Measurements from ENCODE around the gene LRRC74B. TPM values are rescaled to one million over a fixed set of nuclear protein-coding genes. Genes with fewer than 3 reads are reported as not detected.
A peak's percentile ranks its signal among the peaks of the same experiment; 100 is the strongest.

The LRRC74B gene
- total and polyA plus RNA-seq, 2 experiments from 2014 or later: not detected

- H4K20me1 ChIP-seq (replicated peaks; ENCODE audit: insufficient read depth): no peaks in the 10 kb centered on the region
- no peak overlapping the region for H3K4me2 ChIP-seq
- H3K27me3 ChIP-seq (ENCODE audit: insufficient read depth): no peaks in the 10 kb centered on the region
- H3K4me1 ChIP-seq (ENCODE audit: insufficient read depth): no peaks in the 10 kb centered on the region
- peaks cover 4% of the 10 kb centered on the region for H3K27me3 Mint-ChIP-seq (ENCODE audit: insufficient read depth, low read depth, poor library complexity)
- H3K27ac ChIP-seq (ENCODE audit: low read depth): no peak overlapping the region
- no peak for DNase-seq (ENCODE audit: low spot score)
- peak; percentile 32 for ATAC-seq
- no peaks in the 10 kb centered on the region for H3K36me3 Mint-ChIP-seq (ENCODE audit: low read depth)
- no peak overlapping the region for H3K27ac Mint-ChIP-seq
- no peak for TF ChIP-seq ZNF114 (CRISPR knock-in tag; IDR thresholded peaks at IDR 0.05)
- no peak for TF ChIP-seq ZNF331 (CRISPR knock-in tag; IDR thresholded peaks at IDR 0.05; ENCODE audit: low read depth)
- no peak for TF ChIP-seq CREB1 (CRISPR knock-in tag; IDR thresholded peaks at IDR 0.05; ENCODE audit: low read depth)
- no peak for TF ChIP-seq EZH2phosphoT487 (IDR thresholded peaks at IDR 0.05; ENCODE audit: unreplicated experiment)
- no peak for TF ChIP-seq EZH2 (IDR thresholded peaks at IDR 0.05; ENCODE audit: low read depth, unreplicated experiment)
- no peak for TF ChIP-seq ETS1 (IDR thresholded peaks at IDR 0.05)
- TF ChIP-seq STAT1 (IDR thresholded peaks at IDR 0.05; ENCODE audit: unreplicated experiment): no peak
- TF ChIP-seq JUNB (IDR thresholded peaks at IDR 0.05; ENCODE audit: unreplicated experiment): no peak
- TF ChIP-seq ZNF462 (CRISPR knock-in tag; IDR thresholded peaks at IDR 0.05): no peak
- TF ChIP-seq POLR2AphosphoS5 (IDR thresholded peaks at IDR 0.05; ENCODE audit: low read depth): no peak
- TF ChIP-seq NANOG (IDR thresholded peaks at IDR 0.05; ENCODE audit: borderline replicate concordance): no peak
- TF ChIP-seq REST (IDR thresholded peaks at IDR 0.05; ENCODE audit: unreplicated experiment): no peak
- TF ChIP-seq CTCF (conservative IDR thresholded peaks at IDR 0.05; ENCODE audit: low read depth in 2 of 2): no peak
- no peaks in the 10 kb centered on the region for H3K36me3 ChIP-seq (ENCODE audit: insufficient read depth)
- H3K4me1 Mint-ChIP-seq: peaks cover 4% of the 10 kb centered on the region; the same call in 2 of the 3 replicates
- no peaks in the 10 kb centered on the region for H3K79me2 ChIP-seq (replicated peaks; ENCODE audit: insufficient read depth)
- no peaks in the 10 kb centered on the region for H3K9me3 Mint-ChIP-seq
- H3K9me2 ChIP-seq (ENCODE audit: insufficient read depth): no peaks in the 10 kb centered on the region
- no peaks in the 10 kb centered on the region for H3F3A ChIP-seq (replicated peaks; ENCODE audit: low read depth)
- H2AFZ ChIP-seq: peak overlapping the region; percentile 52; the same call in 1 of the 2 replicates
- no peak overlapping the region for H3K4me3 ChIP-seq
- H3K4me3 Mint-ChIP-seq: no peak overlapping the region
Observed at GRCh38 chr22:21078916-21079315, 33.2 kb downstream of the LRRC74B start.
